HG03432 (cell line): ENCODE results near the gene DZIP1L.

Source experiments
- ATAC-seq: cut with Tn5 transposase; IDR thresholded peaks from one replicate; pipeline ENCODE4 v1.9.1; 2021; ENCODE audit warnings: mild to moderate bottlenecking, moderate library complexity; ENCODE audit not compliant: unreplicated experiment

DZIP1L gene

GRCh38 chr3:138038725-138039462 lies 76.5 kb downstream of the DZIP1L start:
- no peak for ATAC-seq

- ATAC-seq, result peak; percentile 38
Observed at GRCh38 chr3:138036572-138036971, 78.8 kb downstream of the DZIP1L start.

- no peak for ATAC-seq
Observed at GRCh38 chr3:138034918-138035317, 80.5 kb downstream of the DZIP1L start.

- ATAC-seq, result peak; percentile 14
Observed at GRCh38 chr3:138033202-138033691, 82.2 kb downstream of the DZIP1L start.

- peak; percentile 45 for ATAC-seq
Observed at GRCh38 chr3:138032567-138032966, 82.8 kb downstream of the DZIP1L start.

GRCh38 chr3:138031536-138031935 lies 83.9 kb downstream of the DZIP1L start:
- ATAC-seq, result peak; percentile 35

- no peak for ATAC-seq
Observed at GRCh38 chr3:138030734-138031280, 84.6 kb downstream of the DZIP1L start.

- ATAC-seq, result no peak
Observed at GRCh38 chr3:138027821-138028220, 87.6 kb downstream of the DZIP1L start.

GRCh38 chr3:138025553-138025952 lies 89.9 kb downstream of the DZIP1L start:
- ATAC-seq, result no peak

GRCh38 chr3:138023754-138024153 lies 91.7 kb downstream of the DZIP1L start:
- ATAC-seq, result no peak

- ATAC-seq, result no peak
Observed at GRCh38 chr3:138019281-138020069, 95.9 kb downstream of the DZIP1L start.

GRCh38 chr3:138016065-138016464 lies 99.3 kb downstream of the DZIP1L start:
- ATAC-seq, result no peak

GRCh38 chr3:138012526-138012925 lies 102.9 kb downstream of the DZIP1L start:
- ATAC-seq, result no peak
